Measurements from ENCODE around the gene ZSCAN31. TPM values are rescaled to one million over a fixed set of nuclear protein-coding genes. Genes with fewer than 3 reads are reported as not detected.

Gene ZSCAN31
- total and polyA plus RNA-seq, 2 of the 8 experiments (the other 6 are each of a cell fraction or from before 2014, with no cell fraction given), result 1.9 to 7.0 TPM

- Histone ChIP-seq H3K27ac (ENCODE audit: low read depth, low read length) (no peak overlapping the region), H3K4me3 (ENCODE audit: extremely low read depth in 1 of 4, insufficient read depth in 2 of 4, low read depth in 3 of 4, low read length in 4 of 4) (no peak overlapping the region), H3K14ac (ENCODE audit: insufficient read length) (no peak overlapping the region), H3K23ac (ENCODE audit: insufficient read length) (no peak overlapping the region), H3K4me2 (ENCODE audit: insufficient read depth in 1 of 2, low read depth in 2 of 2, low read length in 2 of 2) (no peak overlapping the region), H3K27me3 (replicated peaks in 1 of 4; ENCODE audit: control insufficient read depth in 3 of 4, extremely low read depth in 1 of 4, insufficient read depth in 3 of 4, low read length in 3 of 4) (no peaks in the 10 kb centered on the region), H2BK12ac (ENCODE audit: low read depth, low read length) (no peak overlapping the region), H3K36me3 (ENCODE audit: control insufficient read depth in 2 of 4, insufficient read depth in 4 of 4, low read length in 3 of 4) (peaks cover 9 to 22% (median 14%) of the 10 kb centered on the region in 4 experiments; a peak in 6 of 8 replicates), H2BK5ac (ENCODE audit: low read depth, low read length) (no peak overlapping the region), H3K79me2 (ENCODE audit: control insufficient read depth in 1 of 2, insufficient read depth in 2 of 2, low read length in 2 of 2) (no peaks in the 10 kb centered on the region), H2BK20ac (ENCODE audit: low read length) (no peak overlapping the region), H3K56ac (replicated peaks; ENCODE audit: insufficient read length, low read depth, low read length) (no peak overlapping the region), H4K20me1 (replicated peaks in 1 of 2; ENCODE audit: control insufficient read depth in 1 of 2, insufficient read depth in 2 of 2, low read length in 2 of 2) (no peaks in the 10 kb centered on the region), H4K91ac (replicated peaks; ENCODE audit: insufficient read length, low read length) (no peak overlapping the region), H3K18ac (ENCODE audit: extremely low read depth, low read length) (no peak overlapping the region), H3K23me2 (ENCODE audit: low read depth, low read length) (no peaks in the 10 kb centered on the region), H4K5ac (ENCODE audit: insufficient read length, low read depth, low read length) (no peak overlapping the region), H3K4ac (replicated peaks; ENCODE audit: insufficient read length, low read depth, low read length) (no peak overlapping the region), H3K4me1 (replicated peaks in 1 of 4; ENCODE audit: control insufficient read depth in 3 of 4, insufficient read depth in 4 of 4, low read length in 3 of 4) (no peaks in the 10 kb centered on the region), H2AFZ (ENCODE audit: low read length) (no peak overlapping the region), H3K9me3 (ENCODE audit: insufficient read depth in 2 of 2, low read depth in 1 of 2, low read length in 1 of 2) (no peaks in the 10 kb centered on the region), H3K79me1 (ENCODE audit: low read depth, low read length) (no peaks in the 10 kb centered on the region), H2AK5ac (ENCODE audit: low read depth, low read length) (no peak overlapping the region), H2BK15ac (ENCODE audit: low read length) (no peak overlapping the region), H2BK120ac (replicated peaks; ENCODE audit: low read depth, low read length) (no peak overlapping the region), H3K9ac (replicated peaks in 1 of 4; ENCODE audit: extremely low read depth in 1 of 4, low read depth in 3 of 4, low read length in 3 of 4) (no peak overlapping the region), H4K8ac (ENCODE audit: extremely low read depth, insufficient read depth, low read length) (no peak overlapping the region)
- FAIRE-seq (no peak), DNase-seq (ENCODE audit: low read depth in 1 of 2, low spot score in 2 of 2) (no peak)
- no peak for TF ChIP-seq E2F6 (IDR thresholded peaks at IDR 0.05)
- TF ChIP-seq CBX8 (IDR thresholded peaks at IDR 0.05; ENCODE audit: borderline replicate concordance, low read depth, low read length), result no peak
- CTCF ChIA-PET (ENCODE audit: partially characterized antibody), result no interaction called here
- WGBS, 2 experiments (ENCODE audit: extremely low coverage in 1 of 2, insufficient coverage in 1 of 2, insufficient read length in 1 of 2, insufficient replicate concordance in 2 of 2, low coverage in 1 of 2, low lambda C conversion rate in 2 of 2, missing lambda C conversion rate in 1 of 2), result 87% methylated on average over 4 of the region's 4 CpGs; no CpG with 5 or more reads in 1 of the 2 experiments
- POLR2A ChIA-PET (ENCODE audit: partially characterized antibody), result interaction anchor here (0.6 kb wide), 1 partner anchor 136 kb away, joined by 3 read pairs; no protein-coding TSS in a partner anchor
Observed at GRCh38 chr6:28368522-28368921, 32.6 kb upstream of the ZSCAN31 start.

Data from H1 (cell line).